T47D (cell line): ENCODE measurements around the gene UNC5B.
"Not testable (repeated sequence)": the region's sequence is repeated elsewhere in the genome, so short reads cannot be mapped to it uniquely, and the experiment has no call there.

ENCODE experiments used
- DNase-seq, 2 experiments: peaks; one replicate each; pipeline versions ENCODE4 v3.0.0 to v3.0.0-alpha.2; 2011 to 2012; ENCODE audit warnings: low read depth in 1 of 2, low spot score in 1 of 2
- JUND ChIP-seq: IDR thresholded peaks from 2 replicates; pipeline ENCODE4 v1.6.1; 2012; ENCODE audit warnings: low read depth
- in situ Hi-C: cut with HindIII; loops from 2 replicates; pipeline ENCODE4 v1.10.0; 2016; ENCODE audit warnings: low sequenced_read_pairs, low pct_unique_long_range_greater_than_20kb

Gene UNC5B

DNA sequence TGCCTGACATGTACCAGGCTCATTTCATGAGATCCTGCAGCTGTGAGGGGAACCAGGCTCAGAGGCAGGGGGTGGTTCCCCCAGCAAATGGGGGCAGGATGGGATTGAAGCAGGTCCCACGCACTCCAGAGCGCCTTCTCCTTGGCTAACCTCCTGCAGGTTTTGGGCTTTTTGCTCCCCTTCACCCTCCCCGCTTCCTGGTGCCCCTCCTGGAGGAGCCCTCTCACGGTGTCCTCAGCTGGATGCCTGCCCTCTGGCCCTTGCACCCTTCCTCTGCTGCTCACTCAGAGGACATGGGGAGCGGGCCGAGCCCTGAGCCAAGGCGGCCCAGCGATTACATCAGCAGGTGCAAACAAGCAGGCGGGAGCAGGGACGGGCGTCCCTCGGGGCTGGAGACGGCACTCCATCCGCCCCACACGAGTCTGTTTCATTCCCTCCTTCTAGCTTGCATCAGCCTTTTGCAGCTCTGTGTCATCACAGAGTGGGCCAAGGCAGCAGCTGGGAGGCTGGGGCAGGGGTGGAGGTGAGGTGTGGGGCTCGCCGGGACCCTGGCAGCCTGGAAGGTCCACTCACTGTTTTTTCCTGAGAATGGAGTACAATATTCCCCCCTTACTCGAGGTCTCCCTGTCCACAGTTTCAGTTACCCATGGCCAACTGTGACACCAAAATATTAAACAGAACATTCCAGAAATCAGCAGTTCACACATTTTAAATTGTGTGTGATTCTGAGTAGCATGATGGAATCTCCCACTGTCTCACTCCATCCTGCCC is 54.0 kb downstream of the UNC5B start:
- DNase-seq, result peak; percentile 64 to 78
- in situ Hi-C loops, result no loop called here
- TF ChIP-seq JUND, result no peak

DNA sequence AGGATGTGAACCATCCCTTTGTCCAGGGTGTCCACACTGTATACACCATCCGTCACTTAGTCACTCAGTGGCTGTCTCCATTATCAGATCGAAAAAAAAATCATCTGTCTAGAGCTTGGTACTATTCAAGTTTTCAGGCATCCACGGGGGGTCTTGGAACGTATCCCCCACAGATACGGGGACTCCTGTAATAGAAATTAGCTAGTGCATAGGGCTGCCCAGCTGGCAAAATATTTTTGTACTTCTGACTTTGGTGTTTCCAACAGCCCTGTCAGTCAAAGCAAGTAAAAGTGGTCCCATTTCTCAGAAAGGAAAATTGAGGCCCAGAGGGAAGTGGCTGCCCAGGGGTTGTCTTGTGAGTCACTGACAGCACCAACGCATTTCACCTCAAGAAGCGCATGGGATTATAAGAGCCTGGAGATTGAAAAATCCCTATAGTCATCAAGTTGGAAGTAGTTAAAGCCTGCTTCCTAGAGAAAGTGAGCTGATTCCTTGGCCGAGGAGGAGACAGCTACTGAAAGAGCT is 54.6 kb downstream of the UNC5B start:
- DNase-seq, result no peak
- no peak for TF ChIP-seq JUND
- in situ Hi-C loops, result no loop called here

DNA sequence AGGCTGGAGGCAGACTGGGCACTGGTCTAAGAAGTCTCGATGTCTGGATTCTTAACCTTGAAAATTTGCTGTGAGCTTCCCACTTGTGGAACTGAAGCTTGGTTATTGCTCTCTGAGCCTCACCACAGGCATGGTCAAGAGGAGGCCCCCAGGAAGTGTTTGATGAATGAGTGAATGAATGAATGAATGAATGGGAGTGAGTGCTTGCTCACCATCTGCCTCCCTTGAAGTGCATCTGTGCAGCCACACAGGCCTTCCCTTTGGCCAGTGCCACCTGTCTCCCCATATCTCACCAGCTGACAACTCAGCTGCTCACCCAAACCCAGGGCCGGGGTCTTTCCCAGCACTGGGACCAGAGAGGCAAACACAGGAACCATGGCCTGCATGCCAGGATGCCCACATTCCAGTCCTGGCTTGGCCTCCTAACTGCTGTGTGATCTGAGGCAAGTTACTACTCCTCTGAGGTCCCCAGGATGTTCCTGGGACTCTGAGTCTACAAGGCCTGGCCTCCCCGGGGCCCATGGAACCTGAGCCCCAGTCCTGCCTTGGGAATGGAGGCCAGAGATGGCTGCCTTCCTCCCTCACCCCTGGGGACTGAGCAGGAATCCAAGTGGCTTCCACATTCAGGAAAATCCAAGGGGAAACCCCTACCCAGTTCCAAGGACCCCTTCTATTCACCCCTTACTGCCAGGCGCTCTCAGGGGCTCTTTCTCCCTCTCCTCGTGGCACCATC is 55.3 kb downstream of the UNC5B start:
- TF ChIP-seq JUND, result no peak
- in situ Hi-C loops, result no loop called here

DNA sequence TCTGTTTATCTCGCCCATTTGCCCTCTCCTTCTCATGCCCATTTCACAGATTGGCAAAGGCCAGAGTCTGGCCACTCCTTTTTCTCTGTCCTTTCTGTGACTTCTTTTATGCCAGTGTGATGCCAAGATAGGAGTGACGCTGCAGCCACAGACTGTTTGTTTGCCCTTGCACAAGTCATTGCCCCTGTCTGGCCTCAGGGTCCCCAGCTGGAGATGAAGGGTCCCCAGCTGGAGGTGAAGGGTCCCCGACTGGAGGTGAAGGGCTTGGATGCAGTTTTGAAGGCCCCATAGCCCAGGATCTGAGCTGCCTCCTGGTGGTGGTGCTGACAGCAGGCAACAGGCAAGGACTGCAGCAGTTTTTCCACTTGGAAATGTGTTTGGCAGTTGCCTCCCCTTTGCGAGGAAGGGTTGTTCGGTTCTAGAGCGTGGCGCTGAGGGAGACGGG is 55.9 kb downstream of the UNC5B start:
- in situ Hi-C loops, result no loop called here
- no peak for TF ChIP-seq JUND
- peak in 1 of 2 experiments; percentile 42 for DNase-seq

More for the DNA sequence above, 55.3 kb downstream of the UNC5B start:
- no peak for DNase-seq

DNA sequence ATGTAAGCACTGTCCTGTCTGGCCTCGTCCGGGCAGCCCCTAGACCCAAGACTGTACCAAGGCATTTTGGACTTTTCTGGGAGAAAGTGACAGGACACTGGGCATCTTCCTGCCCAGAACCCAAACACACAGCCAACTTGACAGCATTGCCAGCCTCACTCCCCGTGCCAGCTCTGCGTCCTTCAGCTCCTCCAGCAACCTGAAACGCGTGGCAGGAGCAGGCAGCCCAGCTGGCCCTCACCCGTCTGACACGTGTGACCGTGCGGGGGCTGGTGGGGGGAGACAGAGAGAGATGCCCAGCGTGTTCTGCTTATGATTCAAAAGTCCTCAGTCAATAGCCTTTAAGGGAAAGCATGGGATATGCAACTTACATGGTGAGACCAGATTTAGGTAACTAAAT is 56.4 kb downstream of the UNC5B start:
- in situ Hi-C loops, result no loop called here
- DNase-seq, result no peak
- TF ChIP-seq JUND, result no peak

DNA sequence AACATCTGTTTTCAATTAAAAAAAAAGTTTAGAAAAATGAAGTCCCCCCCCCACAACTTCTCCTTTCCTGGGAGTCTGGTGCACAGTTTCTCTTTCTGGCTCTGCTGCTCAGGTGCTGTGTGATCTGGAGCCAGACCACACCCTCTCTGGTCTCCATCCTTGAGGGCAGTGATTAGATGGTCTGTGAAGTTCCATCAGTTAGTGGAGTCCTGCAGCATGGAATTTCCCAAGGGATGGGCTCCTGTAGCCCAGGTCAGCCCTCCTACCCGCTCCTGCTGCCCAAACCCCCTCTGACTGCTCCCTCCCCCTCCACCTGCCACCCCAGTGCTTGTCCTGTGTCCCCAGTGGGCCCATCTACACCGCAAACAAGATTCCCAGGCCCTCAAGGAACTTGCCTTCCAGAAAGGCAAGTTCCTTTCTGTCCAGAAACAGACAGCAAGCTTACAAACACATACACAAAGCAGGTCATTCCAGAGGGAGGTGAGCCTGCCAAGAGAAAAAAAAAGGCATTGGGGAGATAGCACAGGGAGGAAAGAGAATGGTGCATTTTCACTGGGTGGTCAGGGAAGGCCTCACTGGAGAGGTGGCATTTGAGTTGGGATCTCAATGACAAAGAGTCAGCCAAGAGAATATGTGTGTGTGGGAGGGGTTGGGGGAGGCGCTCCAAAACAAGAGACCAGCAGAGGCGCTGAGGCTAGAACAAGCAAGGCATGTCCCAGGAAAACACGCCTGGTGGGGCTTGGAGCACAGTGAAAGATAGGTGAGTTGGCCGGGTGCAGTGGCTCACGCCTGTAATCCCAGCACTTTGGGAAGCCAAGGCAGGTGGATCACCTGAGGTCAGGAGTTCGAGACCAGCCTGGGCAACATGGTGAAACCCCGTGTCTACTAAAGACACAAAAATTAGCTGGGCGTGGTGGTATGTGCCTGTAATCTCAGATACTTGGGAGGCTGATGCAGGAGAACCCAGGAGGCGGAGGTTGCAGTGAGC is 57.2 kb downstream of the UNC5B start:
- DNase-seq, result peak in 1 of 2 experiments; percentile 43
- in situ Hi-C loops, result no loop called here
- TF ChIP-seq JUND, result no peak

DNA sequence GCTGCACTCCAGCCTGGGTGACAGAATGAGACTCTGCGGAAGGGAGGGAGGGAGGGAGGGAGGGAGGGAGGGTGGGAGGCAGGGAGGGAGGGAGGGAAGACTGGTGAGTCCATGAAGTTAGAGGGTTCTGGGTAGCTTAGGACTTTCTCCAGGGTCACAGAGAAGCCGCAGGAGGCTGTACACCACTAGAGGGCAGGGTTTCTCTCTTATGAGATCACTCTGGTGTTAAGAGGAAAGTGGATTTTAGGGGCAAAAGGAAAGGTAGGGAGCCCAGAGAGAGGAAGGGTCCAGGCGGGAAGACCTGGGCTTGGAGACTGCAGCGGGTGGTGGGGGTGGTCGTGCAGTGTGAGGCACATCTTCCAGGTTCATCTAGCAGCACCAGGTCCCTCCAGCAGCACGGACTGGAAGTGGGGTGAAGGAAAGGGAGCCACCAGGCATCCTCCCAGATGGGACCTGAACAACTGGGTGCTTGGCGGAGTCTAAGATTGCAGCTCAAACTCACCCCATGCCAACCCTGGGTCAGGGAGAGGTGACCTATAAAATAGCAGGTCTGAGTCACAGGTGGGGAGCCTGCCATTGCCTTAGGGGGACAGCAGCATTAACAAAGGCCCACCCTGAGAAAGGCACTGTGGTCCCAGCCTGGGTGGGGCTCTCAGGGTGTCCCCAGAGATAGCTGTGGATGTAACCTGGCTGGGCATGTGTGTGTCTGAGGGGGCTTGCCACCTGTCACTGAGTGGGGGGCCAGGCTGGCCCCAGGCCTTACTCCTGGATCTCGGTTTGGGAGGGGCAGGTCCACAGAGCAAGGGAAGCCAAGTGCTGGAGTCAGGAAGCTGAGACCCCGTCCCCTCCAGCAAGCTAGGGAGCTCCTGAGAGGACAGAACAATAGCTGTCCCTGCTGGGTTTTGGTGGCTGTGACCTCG is 58.2 kb downstream of the UNC5B start:
- DNase-seq, result peak; percentile 58 to 70
- no peak for TF ChIP-seq JUND
- in situ Hi-C loops, result no loop called here

DNA sequence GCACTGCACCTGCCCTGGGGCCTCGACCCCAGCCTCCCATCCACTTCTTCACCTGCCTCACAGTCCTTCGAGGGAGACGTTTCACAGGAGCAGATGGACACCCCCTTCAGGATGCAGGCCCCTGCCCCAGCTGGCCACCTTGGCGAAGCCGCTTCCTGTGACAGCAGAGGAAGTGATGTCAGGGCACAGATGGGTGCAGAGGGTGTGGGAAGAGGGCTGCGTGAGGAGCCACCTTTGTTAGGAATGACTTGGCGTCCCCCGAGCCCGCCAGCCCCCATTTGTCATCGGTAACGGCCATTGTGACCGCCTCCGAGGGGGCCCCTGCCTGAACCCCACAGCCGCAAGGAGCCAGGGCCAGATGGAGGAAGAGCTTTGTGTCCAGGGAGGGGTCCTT is 59.3 kb downstream of the UNC5B start:
- in situ Hi-C loops, result no loop called here
- TF ChIP-seq JUND, result no peak
- DNase-seq, result no peak

DNA sequence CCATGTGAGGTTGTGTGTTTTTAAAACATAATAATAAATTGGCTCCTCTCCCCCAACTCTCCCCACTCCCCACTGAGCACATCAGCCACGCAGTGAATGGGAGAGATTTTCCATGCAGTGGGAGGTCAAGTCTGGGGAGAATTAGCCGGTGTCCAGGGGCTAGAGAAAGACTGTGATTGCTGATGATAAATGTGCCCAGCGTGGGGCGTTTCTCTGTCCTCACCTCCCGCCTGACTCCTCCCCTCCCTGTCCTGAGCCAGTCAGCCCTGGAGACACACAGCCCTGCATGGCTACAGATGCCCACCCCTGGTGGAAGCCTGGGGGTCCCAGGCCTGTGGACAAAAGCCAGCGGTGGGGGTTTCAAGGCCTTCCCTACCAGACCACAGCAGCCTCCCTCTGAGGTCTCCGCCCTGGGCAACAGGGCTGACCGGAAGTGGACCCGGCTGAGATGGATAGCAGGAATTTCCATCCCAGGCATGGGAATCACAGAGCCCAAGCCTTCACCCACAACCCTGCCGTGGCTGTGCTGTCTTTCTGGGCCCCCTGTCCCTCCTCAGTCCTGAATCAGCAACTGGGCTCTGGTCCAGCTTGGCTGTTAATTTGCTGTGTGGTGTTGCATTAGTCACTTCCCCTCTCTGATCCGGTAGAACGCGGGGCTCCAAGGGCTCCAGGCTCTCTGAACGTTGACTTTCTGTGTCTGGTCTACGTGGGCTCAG is 59.8 kb downstream of the UNC5B start:
- no peak for DNase-seq
- TF ChIP-seq JUND, result no peak
- in situ Hi-C loops, result no loop called here

DNA sequence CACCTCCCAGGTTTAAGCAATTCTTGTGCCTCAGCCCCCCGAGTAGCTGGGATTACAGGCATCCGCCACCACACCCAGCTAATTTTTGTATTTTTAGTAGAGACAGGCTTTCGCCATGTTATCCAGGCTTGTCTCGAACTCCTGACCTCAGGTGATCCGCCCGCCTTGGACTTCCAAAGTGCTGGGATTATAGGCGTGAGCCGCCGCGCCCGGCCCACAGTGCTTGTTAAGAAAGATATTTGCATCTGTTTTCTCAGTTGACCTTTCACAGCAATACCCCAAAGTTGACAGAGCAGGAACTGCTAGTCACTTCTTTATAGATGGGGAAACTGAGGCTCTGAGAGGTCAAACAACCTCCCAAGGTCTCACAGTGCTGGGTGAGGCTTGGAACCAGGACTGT is 60.6 kb downstream of the UNC5B start:
- DNase-seq, in situ Hi-C loops: not testable (repeated sequence)

DNA sequence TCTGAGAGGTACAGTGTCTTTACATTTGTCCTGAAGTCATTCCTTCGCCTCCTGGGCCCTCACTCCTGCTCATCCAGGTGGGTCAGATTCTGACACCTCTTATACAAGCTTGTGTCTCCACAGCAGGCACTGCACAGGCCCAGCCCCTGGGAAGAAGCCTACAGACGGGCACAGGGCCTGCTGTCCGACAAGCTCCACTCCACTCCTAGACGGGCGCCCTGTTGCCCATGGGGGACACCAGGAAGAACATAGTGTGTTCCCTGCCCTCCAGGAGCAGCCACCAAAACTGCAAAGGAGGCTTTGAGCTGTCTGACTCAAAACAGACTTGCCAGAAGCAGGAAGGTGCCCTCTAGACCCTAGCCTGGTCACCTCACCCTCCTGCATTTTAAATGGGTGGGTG is 61.1 kb downstream of the UNC5B start:
- no peak for DNase-seq
- TF ChIP-seq JUND, result no peak
- in situ Hi-C loops, result no loop called here
